NCI-H748 (cell line): ENCODE measurements around the gene FRMD8.

ENCODE experiments used
- DNase-seq: peaks from one replicate; lab custom pipeline; 2025; ENCODE audit not compliant: unreplicated experiment; lab: John Stamatoyannopoulos, UW

The FRMD8 gene

GRCh38 chr11:65375012-65375411 lies 11.4 kb upstream of the FRMD8 start:
- DNase-seq = peak; percentile 30

- no peak for DNase-seq
Measured at GRCh38 chr11:65376138-65376713, 10.2 kb upstream of the FRMD8 start.

GRCh38 chr11:65377036-65377435 lies 9.4 kb upstream of the FRMD8 start:
- DNase-seq = no peak

GRCh38 chr11:65377777-65378176 lies 8.7 kb upstream of the FRMD8 start:
- DNase-seq = no peak

- DNase-seq = no peak
Measured at GRCh38 chr11:65378208-65378927, 8.1 kb upstream of the FRMD8 start.

- DNase-seq = no peak
Measured at GRCh38 chr11:65378928-65379638, 7.4 kb upstream of the FRMD8 start.

GRCh38 chr11:65379698-65380459 lies 6.6 kb upstream of the FRMD8 start:
- DNase-seq = no peak

- DNase-seq = no peak
Measured at GRCh38 chr11:65380460-65381119, 5.8 kb upstream of the FRMD8 start.

- no peak for DNase-seq
Measured at GRCh38 chr11:65381716-65382032, 4.8 kb upstream of the FRMD8 start.

- peak; percentile 91 for DNase-seq
Measured at GRCh38 chr11:65382033-65382803, 4.2 kb upstream of the FRMD8 start, which contains the start of gene SLC25A45. Gene SLC25A45, minus strand, starts transcription at chr11:65382646. Its CDS starts 695 bp downstream, at chr11:65381951.

- peak; percentile 82 for DNase-seq
Measured at GRCh38 chr11:65382804-65383368, 3.6 kb upstream of the FRMD8 start.

- no peak for DNase-seq
Measured at GRCh38 chr11:65383778-65384177, 2.7 kb upstream of the FRMD8 start.

GRCh38 chr11:65384301-65384889 lies 2.0 kb upstream of the FRMD8 start:
- no peak for DNase-seq

- DNase-seq = no peak
Measured at GRCh38 chr11:65388731-65389130, 2.3 kb downstream of the FRMD8 start.

GRCh38 chr11:65389294-65389980 lies 3.0 kb downstream of the FRMD8 start:
- no peak for DNase-seq

GRCh38 chr11:65390099-65390941 lies 3.9 kb downstream of the FRMD8 start:
- DNase-seq = no peak

GRCh38 chr11:65390996-65391395 lies 4.6 kb downstream of the FRMD8 start:
- no peak for DNase-seq

- no peak for DNase-seq
Measured at GRCh38 chr11:65392186-65392829, 5.9 kb downstream of the FRMD8 start.
